Tibial nerve (tissue), 4 donors: ENCODE results near the gene TIMM17A.

Experiments
- EP300 ChIP-seq, 2 donors: sonication (generic); formaldehyde crosslinking; IDR thresholded peaks; one replicate each; pipeline ENCODE4 v1.6.1; 2017; ENCODE audit warnings: antibody characterized with exemption in 2 of 2, mild to moderate bottlenecking in 1 of 2
- POLR2A ChIP-seq, 2 donors: fragments of 450-650 bp; IDR thresholded peaks; one replicate each; pipeline ENCODE4 v1.6.1; 2017; ENCODE audit warnings: antibody characterized with exemption in 2 of 2, mild to moderate bottlenecking in 2 of 2, moderate library complexity in 2 of 2
- TF ChIP-seq, protein P1 (sequence below), 5 experiments: fragments of 200-600 bp in 3 of 5; fragments of 450-650 bp in 2 of 5; sonication (generic) in 3 of 5; IDR thresholded peaks; one replicate each; pipeline ENCODE4 v1.5.1; 2016 to 2019; ENCODE audit warnings: antibody characterized with exemption in 5 of 5, mild to moderate bottlenecking in 3 of 5, moderate library complexity in 2 of 5

DNA sequence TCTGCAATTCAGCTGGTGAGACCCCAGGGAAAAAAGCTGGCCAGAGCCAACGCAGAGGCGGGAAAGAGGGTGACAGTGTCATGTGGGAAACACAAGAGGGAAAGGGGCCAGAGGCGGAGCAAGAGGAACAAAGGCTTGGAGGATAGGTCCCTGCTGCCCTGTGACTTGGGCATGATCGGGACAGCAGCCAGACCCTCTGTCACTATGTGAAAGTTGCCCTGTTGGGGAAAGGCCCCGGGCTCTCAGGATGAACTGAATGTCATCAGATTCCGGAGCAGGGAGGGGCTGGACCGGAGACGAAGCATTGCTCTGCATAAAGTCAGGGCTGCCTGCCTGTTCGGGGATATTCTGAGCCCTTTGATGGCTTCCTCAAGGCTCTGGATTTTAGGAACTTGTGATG is 49.4 kb downstream of the TIMM17A start:
- TF ChIP-seq, protein P1, sequence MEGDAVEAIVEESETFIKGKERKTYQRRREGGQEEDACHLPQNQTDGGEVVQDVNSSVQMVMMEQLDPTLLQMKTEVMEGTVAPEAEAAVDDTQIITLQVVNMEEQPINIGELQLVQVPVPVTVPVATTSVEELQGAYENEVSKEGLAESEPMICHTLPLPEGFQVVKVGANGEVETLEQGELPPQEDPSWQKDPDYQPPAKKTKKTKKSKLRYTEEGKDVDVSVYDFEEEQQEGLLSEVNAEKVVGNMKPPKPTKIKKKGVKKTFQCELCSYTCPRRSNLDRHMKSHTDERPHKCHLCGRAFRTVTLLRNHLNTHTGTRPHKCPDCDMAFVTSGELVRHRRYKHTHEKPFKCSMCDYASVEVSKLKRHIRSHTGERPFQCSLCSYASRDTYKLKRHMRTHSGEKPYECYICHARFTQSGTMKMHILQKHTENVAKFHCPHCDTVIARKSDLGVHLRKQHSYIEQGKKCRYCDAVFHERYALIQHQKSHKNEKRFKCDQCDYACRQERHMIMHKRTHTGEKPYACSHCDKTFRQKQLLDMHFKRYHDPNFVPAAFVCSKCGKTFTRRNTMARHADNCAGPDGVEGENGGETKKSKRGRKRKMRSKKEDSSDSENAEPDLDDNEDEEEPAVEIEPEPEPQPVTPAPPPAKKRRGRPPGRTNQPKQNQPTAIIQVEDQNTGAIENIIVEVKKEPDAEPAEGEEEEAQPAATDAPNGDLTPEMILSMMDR (IDR thresholded peaks at IDR 0.05), result no peak
- TF ChIP-seq EP300 (IDR thresholded peaks at IDR 0.05) (no peak), POLR2A (IDR thresholded peaks at IDR 0.05) (no peak)
